H7 (cell line): Measurements from ENCODE around the gene CD274. TPM values are rescaled to one million over a fixed set of nuclear protein-coding genes. Genes with fewer than 3 reads are reported as not detected.
A peak's percentile ranks its signal among the peaks of the same experiment; 100 is the strongest.
"Not testable (repeated sequence)": the region's sequence is repeated elsewhere in the genome, so short reads cannot be mapped to it uniquely, and the experiment has no call there.

ENCODE experiments used
- DNase-seq: peaks from one replicate; pipeline ENCODE4 v3.0.0; 2012
- H3K27me3 ChIP-seq: 2 replicates; pipeline ENCODE4 v1.6.0; 2011; ENCODE audit warnings: mild to moderate bottlenecking, low read length; ENCODE audit not compliant: control insufficient read depth, insufficient read depth
- H3K36me3 ChIP-seq: replicated peaks from 2 replicates; pipeline ENCODE4 v1.5.1; 2011; ENCODE audit warnings: low read length; ENCODE audit not compliant: control insufficient read depth, insufficient read depth
- H3K4me3 ChIP-seq: 2 replicates; pipeline ENCODE4 v1.5.1; 2011; ENCODE audit warnings: low read depth, mild to moderate bottlenecking, control low read depth, low read length, moderate library complexity; ENCODE audit not compliant: insufficient read depth
- total RNA-seq: library from RNA; depleted of rRNA; stranded (reverse); fragments of >200 nt; shearing (Covaris generic); gene quantifications from 2 replicates; pipeline ENCODE4 v1.2.3, GENCODE V29; 2014

CD274 gene
- total RNA-seq, 1 experiment from 2014 or later, result not detected

DNA sequence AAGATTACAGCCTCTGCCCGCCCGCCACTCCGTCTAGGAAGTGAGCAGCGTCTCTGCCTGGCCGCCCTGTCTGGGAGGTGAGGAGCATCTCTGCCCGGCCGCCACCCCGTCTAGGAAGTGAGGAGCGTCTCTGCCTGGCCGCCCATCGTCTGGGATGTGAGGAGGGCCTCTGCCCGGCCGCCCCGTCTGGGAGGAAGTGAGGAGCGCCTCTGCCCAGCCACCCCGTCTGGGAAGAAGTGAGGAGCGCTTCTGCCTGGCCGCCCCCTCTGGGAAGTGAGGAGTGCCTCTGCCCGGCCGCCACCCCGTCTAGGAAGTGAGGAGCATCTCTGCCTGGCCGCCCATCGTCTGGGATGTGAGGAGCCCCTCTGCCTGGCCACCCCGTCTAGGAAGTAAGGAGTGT lies 17.5 kb upstream of the CD274 start:
- H3K27me3 ChIP-seq, DNase-seq, H3K36me3 ChIP-seq, H3K4me3 ChIP-seq: not testable (repeated sequence)

DNA sequence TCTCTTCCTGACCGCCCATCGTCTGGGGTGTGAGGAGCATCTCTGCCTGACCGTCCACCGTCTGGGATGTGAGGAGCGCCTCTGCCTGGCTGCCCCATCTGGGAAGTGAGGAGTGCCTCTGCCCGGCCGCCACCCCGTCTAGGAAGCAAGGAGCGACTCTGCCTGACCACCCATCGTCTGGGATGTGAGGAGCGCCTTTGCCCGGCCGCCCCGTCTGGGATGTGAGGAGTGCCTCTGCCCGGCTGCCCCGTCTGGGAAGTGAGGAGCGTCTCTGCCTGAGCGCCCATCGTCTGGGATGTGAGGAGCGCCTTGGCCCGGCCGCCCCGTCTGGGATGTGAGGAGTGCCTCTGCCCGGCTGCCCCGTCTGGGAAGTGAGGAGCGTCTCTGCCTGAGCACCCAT lies 17.0 kb upstream of the CD274 start:
- H3K27me3 ChIP-seq, H3K36me3 ChIP-seq, H3K4me3 ChIP-seq, DNase-seq: not testable (repeated sequence)

DNA sequence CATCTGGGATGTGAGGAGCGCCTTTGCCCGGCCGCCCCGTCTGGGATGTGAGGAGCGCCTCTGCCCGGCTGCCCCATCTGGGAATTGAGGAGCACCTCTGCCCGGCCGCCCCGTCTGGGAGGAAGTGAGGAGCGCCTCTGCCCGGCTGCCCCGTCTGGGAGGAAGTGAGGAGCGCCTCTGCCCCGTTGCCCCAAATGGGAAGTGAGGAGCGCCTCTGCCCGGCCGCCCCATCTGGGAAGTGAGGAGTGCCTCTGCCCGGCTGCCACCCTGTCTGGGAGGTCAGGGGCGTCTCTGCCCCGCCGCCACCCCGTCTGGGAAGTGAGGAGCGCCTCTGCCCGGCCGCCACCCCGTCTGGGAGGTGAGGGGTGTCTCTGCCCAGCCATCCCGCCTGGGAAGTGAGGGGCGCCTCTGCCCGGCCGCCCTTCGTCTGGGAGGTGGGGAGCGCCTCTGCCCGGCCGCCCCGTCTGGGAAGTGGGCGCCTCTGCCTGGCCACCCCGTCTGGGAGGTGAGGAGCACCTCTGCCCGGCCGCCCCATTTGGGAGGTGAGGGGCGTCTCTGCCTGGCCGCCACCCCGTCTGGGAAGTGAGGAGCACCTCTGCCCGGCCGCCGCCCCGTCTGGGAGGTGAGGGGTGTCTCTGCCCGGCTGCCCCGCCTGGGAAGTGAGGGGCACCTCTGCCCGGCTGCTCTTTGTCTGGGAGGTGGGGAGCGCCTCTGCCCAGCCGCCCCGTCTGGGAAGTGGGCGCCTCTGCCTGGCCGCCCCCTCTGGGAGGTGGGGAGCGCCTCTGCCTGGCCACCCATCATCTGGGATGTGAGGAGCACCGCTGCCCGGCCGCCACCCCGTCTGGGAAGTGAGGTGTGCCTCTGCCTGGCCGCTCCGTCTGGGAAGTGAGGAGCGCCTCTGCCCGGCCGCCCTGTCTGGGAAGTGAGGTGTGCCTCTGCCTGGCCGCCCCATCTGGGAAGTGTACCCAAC lies 16.2 kb upstream of the CD274 start:
- H3K36me3 ChIP-seq, H3K4me3 ChIP-seq, H3K27me3 ChIP-seq, DNase-seq: not testable (repeated sequence)

DNA sequence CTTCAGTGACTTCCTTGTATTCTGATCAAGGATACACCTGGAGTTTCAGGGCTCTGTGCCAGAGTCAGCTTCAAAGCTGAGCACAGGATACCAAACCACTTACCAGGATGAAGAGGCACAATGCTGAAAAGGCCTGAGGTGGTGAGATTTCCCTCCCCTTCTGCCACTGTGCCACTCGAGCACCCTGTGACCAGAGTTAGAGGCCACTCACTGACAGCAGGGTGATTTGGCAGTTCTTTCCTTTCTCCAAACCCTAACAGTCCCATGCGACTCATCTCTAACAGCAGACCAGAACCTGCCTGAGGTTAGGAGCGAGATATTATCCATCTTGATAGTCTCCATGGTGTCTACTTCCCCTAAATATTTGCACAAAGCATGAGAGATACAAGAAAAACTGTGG lies 14.4 kb upstream of the CD274 start:
- DNase-seq, result no peak
- Histone ChIP-seq H3K36me3 (peaks cover 4% of the 10 kb centered on the region), H3K4me3 (no peak overlapping the region), H3K27me3 (no peaks in the 10 kb centered on the region)

DNA sequence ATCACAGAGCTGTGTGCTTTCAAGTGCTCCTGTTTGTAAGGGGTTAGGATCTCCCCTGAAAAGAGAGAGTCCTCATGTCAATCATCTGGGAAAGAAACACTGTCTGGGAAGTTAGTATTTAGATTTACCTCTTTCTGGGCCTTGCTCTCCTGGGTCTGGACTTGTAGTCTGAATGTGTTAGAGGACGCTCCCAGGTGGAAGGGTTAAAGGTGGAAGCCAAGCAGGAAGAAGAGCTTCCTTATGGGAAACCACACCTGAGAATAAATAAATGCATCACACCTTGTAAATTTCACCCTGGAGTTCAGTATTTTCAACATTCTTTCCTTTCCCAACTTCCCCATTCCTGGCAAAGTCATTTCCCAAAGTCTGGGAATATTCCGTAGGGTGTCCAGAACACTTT lies 13.9 kb upstream of the CD274 start:
- DNase-seq, result no peak
- Histone ChIP-seq H3K4me3 (no peak overlapping the region), H3K27me3 (no peaks in the 10 kb centered on the region), H3K36me3 (peaks cover 4% of the 10 kb centered on the region)

DNA sequence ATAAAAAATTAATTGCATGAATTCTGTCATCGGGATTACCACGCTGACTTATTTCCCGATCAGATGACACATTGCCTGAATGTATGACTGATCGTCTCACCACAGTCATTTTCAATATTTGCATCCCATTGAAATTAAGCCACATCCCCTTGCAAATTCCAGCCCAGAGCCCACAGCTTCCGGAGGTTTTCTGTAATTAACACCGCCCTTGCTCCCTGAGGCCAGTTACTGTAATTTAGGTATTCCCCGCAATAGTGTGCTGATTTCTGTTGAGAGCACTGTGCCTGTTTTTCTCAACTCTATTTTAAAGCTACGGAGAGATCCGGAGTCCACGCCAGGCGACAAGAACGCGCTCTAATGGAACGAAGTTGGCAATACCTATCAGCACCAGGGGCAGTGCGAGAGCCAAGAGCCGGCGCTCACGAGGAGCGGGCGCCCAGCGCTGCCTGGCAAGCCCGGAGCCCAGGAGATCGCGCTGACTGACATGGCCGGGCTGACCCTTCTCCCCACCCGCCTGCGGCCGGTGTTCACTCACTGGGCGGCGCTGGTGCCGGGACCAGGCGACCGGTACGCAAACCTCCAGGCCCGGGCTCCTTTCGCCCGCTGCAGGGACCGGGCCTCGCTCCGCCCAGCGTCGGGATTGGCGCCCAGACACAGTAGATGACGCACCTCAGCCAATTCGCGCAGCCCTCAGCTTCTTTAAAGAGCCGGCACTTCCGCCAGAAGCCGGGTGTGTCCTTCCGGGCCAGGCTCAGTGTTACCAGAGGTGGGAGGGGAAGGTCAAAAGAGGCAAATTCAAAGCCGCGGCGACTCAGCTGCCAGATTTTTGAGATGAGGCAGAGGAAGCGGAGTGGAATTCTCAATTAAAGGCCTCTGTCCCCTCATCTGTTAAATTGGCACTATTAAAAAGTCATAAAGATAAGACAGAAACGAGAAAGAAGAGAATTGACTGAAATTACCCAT lies 12.8 kb upstream of the CD274 start, which contains the start of gene PLGRKT:
TSS of gene PLGRKT (minus strand) at position 672 of the 963 bp plus-strand sequence. CDS start 5,948 bp downstream, outside the sequence.
- Histone ChIP-seq H3K4me3 (peak within 1 kb of the TSS; percentile 93), H3K36me3 (peaks cover 4% of the 10 kb centered on the region), H3K27me3 (no peaks in the 10 kb centered on the region)
- peak; percentile 84 for DNase-seq

DNA sequence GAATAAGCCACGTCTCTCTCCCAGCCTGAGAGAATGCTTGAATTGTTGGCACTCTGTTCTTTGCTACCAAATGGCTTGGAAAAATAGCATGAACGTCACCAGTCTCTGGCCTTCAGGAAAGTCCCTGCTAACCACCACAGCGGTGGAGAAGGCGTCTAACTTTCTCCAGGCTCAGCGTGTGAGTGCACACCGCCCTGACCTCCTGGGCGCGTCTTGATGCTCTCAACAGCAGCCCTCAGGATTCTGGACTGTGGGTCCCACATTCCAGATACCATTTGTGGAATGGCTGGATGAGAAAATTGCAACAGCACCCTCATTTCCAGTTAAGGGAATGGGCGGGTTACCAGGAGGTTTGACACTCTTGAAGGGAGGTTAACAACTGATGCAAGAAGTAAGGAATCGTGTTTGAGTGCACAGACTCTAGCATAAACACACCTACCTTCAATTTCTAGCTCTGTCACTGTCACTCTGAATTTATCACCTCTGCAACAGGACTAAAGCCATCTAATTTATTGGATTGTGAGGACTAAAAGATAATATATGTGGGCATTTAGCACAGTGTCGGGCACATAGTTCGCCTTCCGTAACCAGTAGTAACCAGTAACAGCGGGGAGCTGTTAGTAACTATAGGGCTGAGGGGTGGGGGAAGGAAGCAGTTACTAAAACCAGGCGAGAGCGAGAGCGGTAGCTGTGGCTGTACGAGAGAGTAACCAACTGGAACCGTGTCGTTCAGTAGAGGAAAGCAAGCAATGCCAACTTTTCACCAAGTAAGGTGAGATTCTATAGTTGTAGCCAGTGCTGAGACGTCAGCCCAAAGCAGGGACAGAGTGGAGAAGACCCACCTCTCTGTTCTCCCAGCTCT lies 11.8 kb upstream of the CD274 start:
- DNase-seq, result no peak
- H3K36me3 ChIP-seq, result peaks cover 4% of the 10 kb centered on the region
- no peaks in the 10 kb centered on the region for H3K27me3 ChIP-seq
- peak overlapping the region; percentile 93 for H3K4me3 ChIP-seq

DNA sequence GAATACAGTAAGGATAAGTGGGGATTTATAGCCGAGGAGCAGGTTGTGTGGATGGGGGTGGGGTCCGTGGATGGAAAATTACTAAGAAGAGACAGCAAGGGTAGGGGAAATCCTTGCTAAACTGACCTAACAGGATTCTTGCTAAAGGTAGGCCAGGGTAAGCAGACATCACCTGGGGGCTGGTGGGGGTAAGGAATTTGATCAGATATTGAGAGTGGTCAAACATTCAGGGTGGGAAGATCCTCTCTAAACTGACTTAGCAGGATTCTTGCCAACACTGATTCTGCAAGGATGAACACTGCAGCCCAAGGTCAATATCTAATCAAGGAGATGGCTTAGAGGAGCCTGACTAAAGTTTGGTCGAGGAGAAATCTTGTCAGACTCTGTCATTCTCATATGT lies 9.9 kb upstream of the CD274 start:
- Histone ChIP-seq H3K27me3 (no peaks in the 10 kb centered on the region), H3K36me3 (peaks cover 2% of the 10 kb centered on the region), H3K4me3 (no peak overlapping the region)
- DNase-seq, result no peak

DNA sequence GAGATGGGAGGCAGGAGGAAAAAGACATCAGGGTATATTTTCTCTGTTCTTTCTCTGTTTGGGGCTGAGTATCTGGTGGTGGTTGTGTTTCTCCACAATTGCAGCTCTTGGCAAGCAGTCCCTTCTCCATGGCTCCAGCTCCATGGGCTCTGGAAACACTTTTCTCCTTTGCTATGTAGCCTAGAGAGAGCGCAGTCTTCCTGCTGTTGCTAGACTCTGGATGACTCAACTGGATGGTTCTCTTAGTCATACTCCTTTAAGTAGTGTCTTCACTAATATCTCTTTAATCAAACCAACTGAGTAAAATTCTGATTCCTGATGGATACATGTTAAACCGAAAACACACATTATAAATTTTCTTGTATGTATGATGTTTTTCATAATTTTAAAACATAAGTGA lies 9.3 kb upstream of the CD274 start:
- no peak for DNase-seq
- Histone ChIP-seq H3K27me3 (no peaks in the 10 kb centered on the region), H3K36me3 (no peaks in the 10 kb centered on the region; the same call in 1 of the 2 replicates), H3K4me3 (no peak overlapping the region)

DNA sequence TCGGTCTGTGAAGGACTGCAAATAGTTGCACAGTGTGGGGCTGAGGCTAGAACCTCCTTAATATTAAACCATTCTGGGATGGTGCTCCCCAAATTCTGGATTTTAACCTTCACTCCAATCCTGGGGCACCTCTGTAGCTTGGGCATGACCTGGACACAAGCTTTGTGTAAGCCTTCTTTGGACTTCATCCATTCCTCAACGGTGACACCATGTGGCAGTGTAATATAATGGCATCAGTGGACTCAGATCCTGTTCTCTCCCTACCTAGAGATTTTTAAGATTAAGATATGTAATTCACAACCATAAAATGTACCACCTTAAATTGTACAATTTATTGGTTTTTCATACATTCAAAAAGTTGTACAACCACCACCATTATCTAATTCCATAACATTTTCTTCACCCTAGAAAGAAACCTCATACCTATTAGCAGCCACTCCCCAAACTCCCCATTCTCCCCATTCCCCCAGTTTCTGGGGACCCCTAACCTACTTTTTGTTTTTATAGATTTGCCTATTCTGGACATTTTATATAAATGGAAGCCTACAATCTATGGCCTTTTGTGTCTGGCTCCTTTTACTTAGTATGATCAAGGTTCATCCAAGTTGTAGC lies 7.8 kb upstream of the CD274 start:
- DNase-seq, result peak; percentile 16
- no peak overlapping the region for H3K4me3 ChIP-seq

DNA sequence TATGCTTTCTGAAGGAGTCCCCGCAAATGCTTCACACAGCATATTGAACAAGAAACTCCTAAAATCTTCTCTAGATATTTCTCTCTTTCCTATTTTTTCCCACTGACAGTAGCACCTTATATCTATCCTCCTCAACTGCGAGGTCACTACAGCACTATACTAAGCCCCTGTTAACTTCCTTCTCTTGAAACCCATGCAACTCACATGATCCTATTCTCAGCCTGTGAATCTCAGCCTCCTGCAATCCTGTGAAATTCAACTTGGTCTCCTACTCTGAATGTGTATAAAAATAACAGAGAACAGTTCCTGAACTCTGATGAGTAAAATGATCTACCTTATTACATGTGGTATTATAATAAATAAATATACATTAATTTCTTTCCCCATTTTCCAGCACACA lies 6.5 kb upstream of the CD274 start:
- no peak overlapping the region for H3K4me3 ChIP-seq
- no peaks in the 10 kb centered on the region for H3K36me3 ChIP-seq
- peaks cover 1% of the 10 kb centered on the region; the same call in 1 of the 2 replicates for H3K27me3 ChIP-seq
- no peak for DNase-seq

More for the DNA sequence above, 7.8 kb upstream of the CD274 start:
- no peaks in the 10 kb centered on the region for H3K27me3 ChIP-seq
- no peaks in the 10 kb centered on the region for H3K36me3 ChIP-seq

DNA sequence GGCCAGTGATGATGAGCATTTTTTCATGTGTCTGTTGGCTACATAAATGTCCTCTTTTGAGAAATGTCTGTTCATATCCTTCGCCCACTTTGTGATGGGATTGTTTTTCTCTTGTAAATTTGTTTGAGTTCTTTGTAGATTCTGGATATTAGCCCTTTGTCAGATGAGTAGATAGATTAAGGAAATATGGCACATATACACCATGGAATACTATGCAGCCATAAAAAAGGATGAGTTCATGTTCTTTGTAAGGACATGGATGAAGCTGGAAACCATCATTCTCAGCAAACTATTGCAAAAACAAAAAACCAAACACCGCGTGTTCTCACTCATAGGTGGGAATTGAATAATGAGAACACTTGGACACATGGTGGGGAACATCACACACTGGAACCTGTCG lies 5.2 kb upstream of the CD274 start:
- not testable (repeated sequence) for H3K27me3 ChIP-seq, H3K4me3 ChIP-seq, DNase-seq, H3K36me3 ChIP-seq

DNA sequence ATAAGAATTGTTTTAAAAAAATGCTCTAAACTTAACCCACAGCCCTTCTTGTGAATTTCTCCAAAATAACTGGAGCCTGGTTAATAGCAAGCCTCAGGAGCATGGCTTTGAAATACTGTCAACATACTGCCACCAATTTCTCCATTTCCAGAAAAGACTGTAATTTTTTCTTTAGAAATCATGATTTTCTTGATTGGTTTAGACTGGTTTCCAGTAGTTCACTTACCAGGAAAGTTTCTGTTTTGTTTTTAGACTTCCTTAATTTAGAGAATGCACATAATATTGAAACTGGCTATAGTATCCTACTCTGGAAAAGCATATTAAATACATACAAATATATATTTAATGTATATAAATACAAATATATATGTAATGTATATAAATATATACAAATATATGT lies 4.5 kb upstream of the CD274 start:
- no peak for DNase-seq
- no peak overlapping the region for H3K4me3 ChIP-seq
- H3K27me3 ChIP-seq, result peaks cover 1% of the 10 kb centered on the region; the same call in 1 of the 2 replicates
- no peaks in the 10 kb centered on the region for H3K36me3 ChIP-seq
